ES-I3 (cell line): ENCODE results near the gene AFAP1.

Experiments used
- H3K36me3 ChIP-seq: 2 replicates; pipeline ENCODE4 v1.6.1; 2013; ENCODE audit warnings: mild to moderate bottlenecking, low read length, control low read depth, moderate library complexity; ENCODE audit not compliant: insufficient read depth
- H3K4me1 ChIP-seq: 2 replicates; pipeline ENCODE4 v1.6.1; 2013; ENCODE audit warnings: mild to moderate bottlenecking, control low read depth, low read length; ENCODE audit not compliant: insufficient read depth
- H3K9ac ChIP-seq: 2 replicates; pipeline ENCODE4 v1.6.1; 2013; ENCODE audit warnings: low read depth, mild to moderate bottlenecking, low read length, moderate library complexity
- H3K9me3 ChIP-seq: 2 replicates; pipeline ENCODE4 v1.6.1; 2013; ENCODE audit warnings: mild to moderate bottlenecking, low read length, moderate library complexity; ENCODE audit not compliant: control insufficient read depth, insufficient read depth

Gene AFAP1

DNA sequence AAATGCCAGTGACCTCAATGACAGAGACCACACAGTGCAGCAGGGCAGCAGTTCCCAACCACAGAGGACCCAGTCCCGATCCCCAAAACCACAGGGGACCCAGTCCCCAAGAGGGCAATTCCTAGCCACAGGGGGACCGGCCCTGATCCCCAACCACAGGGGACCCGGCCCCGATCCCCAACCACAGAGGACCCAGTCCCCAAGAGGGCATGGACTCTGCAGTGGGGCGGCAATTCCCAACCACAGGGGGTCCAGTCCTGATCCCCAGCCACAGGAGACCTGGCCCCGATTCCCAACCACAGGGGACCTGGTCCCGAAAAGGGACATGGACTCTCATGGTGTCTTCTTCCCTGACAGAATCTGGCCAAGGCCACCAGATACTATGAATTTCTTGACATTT is 136.3 kb downstream of the AFAP1 start:
- peaks cover 23% of the 10 kb centered on the region for H3K36me3 ChIP-seq
- no peaks in the 10 kb centered on the region for H3K9me3 ChIP-seq
- H3K4me1 ChIP-seq, result peaks cover 39% of the 10 kb centered on the region
- H3K9ac ChIP-seq, result no peak overlapping the region

DNA sequence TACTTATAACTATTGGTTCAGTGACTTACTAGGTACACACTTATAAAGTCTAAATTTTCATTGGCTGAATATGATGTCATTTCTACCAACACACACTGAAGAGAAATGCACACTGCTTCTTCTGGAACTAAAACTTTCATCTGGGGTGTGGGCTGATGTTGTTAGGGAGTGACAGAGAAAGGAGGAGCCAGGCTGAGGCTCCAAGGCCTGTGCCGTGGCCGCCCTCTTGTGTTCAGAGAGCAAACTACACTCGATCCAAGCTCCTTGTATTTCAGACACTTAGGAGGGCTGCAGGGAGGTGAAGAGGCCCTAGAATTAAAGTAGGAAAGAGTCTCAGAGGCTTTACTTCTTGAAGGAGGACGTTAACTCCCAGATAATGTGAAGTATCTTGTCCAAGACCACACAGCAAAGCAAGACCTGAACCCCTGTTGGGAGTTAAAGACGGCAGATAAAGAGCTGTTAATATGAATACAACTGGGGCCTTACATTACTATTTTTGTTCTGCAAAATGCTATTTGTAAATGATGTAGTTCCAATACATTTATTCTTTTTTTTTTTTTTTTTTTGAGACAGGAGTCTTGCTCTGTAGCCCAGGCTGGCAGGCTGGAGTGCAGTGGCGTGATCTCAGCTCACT is 137.5 kb downstream of the AFAP1 start:
- peaks cover 30% of the 10 kb centered on the region for H3K4me1 ChIP-seq
- H3K36me3 ChIP-seq, result peaks cover 31% of the 10 kb centered on the region
- no peaks in the 10 kb centered on the region for H3K9me3 ChIP-seq
- H3K9ac ChIP-seq, result no peak overlapping the region

DNA sequence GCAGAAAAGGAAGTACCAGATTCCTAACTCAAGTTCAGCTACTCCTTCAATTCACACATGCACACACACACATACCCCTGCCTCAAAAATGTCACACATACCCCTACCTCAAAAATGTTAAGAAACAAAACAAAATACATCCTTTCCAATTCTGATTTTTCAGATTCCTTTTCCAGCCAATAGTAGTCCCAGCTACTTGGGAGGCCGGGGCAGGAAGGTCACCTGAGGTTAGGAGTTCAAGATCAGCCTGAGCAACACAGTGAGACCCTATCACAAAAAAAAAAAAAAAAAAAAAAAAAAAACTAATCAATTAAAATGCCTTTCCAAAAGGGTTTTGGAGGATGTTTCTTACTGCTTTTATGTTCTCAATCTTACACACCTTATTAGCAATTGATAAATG is 138.0 kb downstream of the AFAP1 start:
- H3K9me3 ChIP-seq, result no peaks in the 10 kb centered on the region
- peaks cover 33% of the 10 kb centered on the region for H3K36me3 ChIP-seq
- peaks cover 24% of the 10 kb centered on the region for H3K4me1 ChIP-seq
- no peak overlapping the region for H3K9ac ChIP-seq

DNA sequence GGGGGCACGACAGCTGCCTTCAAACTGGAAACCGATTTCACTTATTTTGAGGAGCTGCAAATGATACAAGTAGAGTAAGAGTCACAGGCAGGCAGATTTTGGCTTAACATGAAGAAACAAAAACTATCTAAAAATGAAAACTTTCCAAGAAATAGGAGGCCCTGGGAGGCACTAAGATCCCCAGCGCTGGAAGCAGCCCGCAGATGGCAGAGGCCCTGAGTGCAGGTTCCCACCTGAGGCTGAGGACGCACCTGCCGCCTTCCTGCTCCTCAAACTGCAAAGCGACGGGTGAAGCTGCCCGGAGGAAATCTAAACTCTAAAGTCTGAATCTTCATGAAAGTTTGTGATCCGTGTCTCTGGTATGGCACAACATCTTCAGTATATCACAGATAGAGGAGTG is 138.7 kb downstream of the AFAP1 start:
- peaks cover 18% of the 10 kb centered on the region for H3K4me1 ChIP-seq
- no peaks in the 10 kb centered on the region for H3K9me3 ChIP-seq
- H3K9ac ChIP-seq, result no peak overlapping the region
- H3K36me3 ChIP-seq, result peaks cover 36% of the 10 kb centered on the region

DNA sequence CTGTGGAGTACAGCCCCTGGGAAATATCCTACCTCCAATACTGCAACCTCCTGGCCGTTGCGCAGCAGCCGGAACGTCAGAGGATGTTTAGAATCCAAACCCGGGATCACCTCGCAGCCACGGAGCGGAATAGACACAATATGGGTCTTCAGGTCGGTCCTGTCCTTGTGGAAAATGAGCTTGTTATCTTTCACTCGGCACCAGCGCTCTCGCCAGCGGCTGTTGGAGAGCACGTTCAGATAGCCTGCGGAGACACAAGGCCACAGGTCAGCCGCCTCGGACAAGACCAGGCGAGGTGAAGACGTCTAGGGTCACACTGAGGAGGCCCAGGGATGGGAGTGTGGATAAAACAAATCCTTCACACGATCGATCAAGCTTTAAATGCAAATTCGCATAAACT is 139.3 kb downstream of the AFAP1 start:
- peaks cover 37% of the 10 kb centered on the region for H3K36me3 ChIP-seq
- peaks cover 12% of the 10 kb centered on the region for H3K4me1 ChIP-seq
- H3K9me3 ChIP-seq, result no peaks in the 10 kb centered on the region
- no peak overlapping the region for H3K9ac ChIP-seq

DNA sequence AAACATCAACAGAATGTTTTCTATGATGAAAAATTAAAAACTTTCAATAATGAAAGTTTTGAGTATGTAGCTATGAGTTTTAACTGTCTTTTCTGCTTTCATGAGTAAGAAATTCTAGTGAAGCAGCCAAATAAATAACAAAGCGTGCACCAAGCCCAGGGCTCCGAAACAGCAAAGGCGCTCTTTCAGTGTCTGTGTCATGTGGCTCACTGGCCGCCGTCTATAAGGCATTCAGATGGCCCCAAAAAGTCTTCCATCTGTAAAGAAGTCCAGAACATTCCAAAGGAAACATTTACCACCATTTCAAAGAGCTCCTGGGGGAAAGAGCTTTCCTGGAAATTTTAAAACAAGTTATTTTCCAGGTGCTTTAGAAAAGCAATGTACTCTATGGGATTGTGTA is 139.9 kb downstream of the AFAP1 start:
- peaks cover 5% of the 10 kb centered on the region; the same call in 1 of the 2 replicates for H3K4me1 ChIP-seq
- H3K9ac ChIP-seq, result no peak overlapping the region
- H3K9me3 ChIP-seq, result no peaks in the 10 kb centered on the region
- peaks cover 37% of the 10 kb centered on the region for H3K36me3 ChIP-seq

DNA sequence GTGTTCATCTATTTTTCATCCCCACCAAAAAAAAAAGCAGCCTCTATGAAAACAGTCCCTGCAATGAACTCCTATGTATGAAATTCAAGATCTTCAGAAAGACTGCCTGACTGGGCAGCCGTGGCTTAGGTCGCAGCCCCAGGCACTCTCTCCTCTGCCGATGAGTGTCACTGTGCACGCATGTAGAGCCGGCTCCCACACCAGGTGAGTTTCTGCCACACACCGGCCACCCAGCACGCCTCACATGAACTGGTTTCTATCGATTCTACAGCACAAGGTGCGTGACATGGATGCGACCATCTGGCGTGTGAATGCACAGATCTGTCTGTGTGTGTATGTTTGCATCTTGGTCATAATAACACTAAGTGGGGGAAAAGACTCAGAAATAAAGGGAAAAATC is 140.4 kb downstream of the AFAP1 start:
- Histone ChIP-seq H3K4me1 (0 out of 2 replicates have a peak, but pooled peaks cover 1% of the 10 kb centered on the region), H3K9ac (no peak overlapping the region), H3K36me3 (peaks cover 37% of the 10 kb centered on the region), H3K9me3 (no peaks in the 10 kb centered on the region)

DNA sequence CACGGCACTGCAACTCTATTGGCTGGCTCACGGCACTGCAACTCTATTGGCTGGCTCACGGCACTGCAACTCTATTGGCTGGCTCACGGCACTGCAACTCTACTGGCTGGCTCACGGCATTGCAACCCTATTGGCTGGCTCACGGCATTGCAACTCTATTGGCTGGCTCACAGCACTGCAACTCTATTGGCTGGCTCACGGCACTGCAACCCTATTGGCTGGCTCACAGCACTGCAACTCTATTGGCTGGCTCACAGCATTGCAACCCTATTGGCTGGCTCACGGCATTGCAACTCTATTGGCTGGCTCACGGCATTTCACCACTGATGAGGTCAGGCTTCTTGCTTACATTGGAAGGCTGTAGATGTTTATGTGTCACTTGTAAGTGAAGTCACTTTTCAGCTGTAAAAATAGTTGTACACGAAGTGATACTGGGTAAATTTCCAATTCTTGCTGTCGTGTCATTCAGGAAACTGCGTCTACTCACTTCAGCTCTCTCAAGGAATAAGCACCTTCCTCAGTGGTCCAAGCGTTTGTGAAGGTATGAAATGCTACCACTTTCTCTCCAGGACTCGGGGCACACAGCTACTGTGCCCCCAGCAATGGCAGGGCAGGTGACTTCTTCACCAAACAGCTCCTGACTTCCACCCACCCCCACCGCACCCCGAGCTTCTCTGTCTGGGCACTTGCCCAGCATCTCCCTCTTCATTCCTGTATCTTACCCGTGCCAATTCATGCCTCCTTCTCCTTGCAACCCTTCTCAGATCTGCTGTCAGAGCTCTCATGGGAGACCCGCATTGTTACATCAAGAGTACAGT is 141.3 kb downstream of the AFAP1 start:
- H3K9ac ChIP-seq, result no peak overlapping the region
- H3K9me3 ChIP-seq, result no peaks in the 10 kb centered on the region
- peaks cover 37% of the 10 kb centered on the region for H3K36me3 ChIP-seq
- H3K4me1 ChIP-seq, result no peaks in the 10 kb centered on the region

DNA sequence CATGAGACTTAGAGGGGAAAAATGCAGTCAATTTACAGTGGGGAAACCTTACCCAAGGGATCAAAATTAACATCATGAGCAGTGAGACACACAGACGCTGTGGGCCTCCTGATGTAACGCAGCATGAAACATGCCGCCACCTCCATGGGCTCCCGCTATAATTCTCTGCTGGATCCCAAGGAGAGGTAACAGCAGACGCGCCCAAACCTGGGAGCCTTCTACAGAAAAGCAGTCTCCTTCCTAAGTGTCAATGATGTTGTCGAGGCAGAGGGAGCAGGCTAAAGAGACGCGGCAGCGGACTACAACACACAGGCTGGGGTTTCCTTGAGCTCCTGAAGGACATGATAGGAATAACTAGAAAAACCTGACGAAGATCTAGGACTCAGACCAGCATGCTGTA is 142.3 kb downstream of the AFAP1 start:
- Histone ChIP-seq H3K9me3 (no peaks in the 10 kb centered on the region), H3K9ac (no peak overlapping the region), H3K36me3 (peaks cover 36% of the 10 kb centered on the region), H3K4me1 (no peaks in the 10 kb centered on the region)

DNA sequence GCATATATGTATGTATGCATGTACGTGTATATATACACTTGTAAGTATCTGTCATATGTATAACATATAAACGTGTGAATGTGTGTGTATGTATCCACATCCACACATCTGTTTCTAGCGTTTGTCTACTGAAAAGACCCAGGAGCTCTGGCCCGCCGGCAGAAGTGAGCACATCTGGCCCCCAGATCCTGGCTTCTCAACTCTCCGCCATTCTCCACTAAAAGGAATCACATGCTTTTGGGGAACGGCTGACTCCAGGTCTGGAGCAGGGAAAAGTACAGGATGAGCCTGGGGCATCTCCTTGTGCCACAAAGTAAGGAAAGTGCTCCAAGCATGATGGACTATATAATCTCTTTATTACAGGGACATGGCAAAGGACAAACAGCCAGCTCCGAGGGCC is 143.7 kb downstream of the AFAP1 start:
- H3K4me1 ChIP-seq, result no peaks in the 10 kb centered on the region
- H3K36me3 ChIP-seq, result peaks cover 42% of the 10 kb centered on the region
- no peak overlapping the region for H3K9ac ChIP-seq
- no peaks in the 10 kb centered on the region for H3K9me3 ChIP-seq

DNA sequence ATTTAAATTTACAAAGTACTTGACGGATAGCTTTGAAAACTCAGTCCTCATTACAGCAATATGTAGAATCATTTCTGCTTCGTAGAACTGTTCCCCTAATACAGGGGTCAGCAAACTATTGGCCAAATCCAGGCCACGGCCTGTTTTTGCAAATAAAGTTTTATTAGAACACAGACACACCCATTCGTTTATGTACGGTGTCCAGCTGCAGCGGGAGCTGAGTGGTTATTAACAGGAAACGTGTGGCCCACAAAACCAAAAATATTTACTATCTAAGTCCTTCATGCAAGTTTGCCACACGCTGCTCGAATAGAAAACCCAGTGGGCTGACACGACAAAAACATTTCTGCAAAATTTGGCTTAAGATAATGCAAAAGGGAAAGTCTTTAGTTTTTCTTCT is 146.5 kb downstream of the AFAP1 start:
- H3K36me3 ChIP-seq, result peaks cover 21% of the 10 kb centered on the region
- no peaks in the 10 kb centered on the region for H3K9me3 ChIP-seq
- no peak overlapping the region for H3K9ac ChIP-seq
- no peaks in the 10 kb centered on the region for H3K4me1 ChIP-seq

DNA sequence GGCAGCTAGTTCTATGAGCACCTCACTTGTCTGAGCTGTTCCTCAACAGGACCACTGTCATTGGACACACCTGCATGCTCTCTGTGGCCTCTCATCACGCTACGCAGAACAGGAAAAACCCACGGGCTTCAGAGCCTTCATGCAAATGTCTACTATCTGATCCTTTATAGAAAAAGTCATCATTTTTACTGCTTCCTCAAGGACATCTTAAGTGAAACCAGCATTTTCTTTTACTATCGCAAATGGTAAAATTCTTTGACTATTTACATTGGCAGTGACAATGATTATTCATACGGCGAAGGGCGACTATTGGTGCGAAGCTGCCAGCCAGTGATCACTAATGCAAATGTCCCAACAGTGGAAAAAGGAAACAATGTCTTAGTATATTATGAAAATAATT is 147.0 kb downstream of the AFAP1 start:
- Histone ChIP-seq H3K36me3 (peaks cover 19% of the 10 kb centered on the region), H3K4me1 (no peaks in the 10 kb centered on the region), H3K9ac (no peak overlapping the region), H3K9me3 (no peaks in the 10 kb centered on the region)

DNA sequence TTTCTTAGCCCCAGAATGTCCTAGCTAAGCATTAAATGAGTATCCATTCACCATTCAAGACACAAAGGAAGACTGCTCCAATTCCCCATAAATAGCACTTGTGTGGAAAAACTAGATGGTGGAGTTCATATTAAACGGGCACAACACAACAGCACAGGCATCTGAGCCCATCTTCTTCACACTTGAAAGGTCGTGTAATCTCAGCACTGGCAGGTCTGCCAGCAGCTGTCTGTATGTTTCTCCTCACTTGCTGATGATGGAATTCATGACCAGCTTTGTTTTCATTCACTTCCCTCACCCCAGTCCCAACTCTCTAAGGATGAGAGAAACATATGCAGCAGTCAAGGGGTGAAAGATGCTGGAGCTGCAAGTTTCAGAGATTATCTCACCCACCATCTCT is 148.7 kb downstream of the AFAP1 start:
- Histone ChIP-seq H3K9ac (no peak overlapping the region), H3K4me1 (no peaks in the 10 kb centered on the region), H3K9me3 (no peaks in the 10 kb centered on the region), H3K36me3 (peaks cover 16% of the 10 kb centered on the region)

DNA sequence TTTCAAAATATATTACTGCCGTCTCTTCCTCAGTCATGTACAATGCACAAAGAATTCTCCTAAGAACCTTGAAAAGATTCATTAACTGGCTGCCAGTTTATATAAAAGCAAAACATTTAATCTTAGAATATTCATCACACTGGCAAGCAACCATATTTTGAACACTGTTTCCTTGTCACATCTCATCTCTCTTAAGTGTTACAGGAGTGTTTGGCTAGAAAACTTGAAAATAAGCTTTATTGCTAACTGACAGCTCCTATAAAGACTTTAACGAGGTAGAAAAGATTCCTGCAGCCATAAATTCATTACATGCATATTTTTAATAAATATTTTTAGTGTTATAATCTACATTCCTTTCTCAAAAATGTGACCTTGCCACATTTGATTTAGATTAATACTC is 149.6 kb downstream of the AFAP1 start:
- Histone ChIP-seq H3K4me1 (no peaks in the 10 kb centered on the region), H3K9ac (no peak overlapping the region), H3K36me3 (peaks cover 21% of the 10 kb centered on the region), H3K9me3 (no peaks in the 10 kb centered on the region)

DNA sequence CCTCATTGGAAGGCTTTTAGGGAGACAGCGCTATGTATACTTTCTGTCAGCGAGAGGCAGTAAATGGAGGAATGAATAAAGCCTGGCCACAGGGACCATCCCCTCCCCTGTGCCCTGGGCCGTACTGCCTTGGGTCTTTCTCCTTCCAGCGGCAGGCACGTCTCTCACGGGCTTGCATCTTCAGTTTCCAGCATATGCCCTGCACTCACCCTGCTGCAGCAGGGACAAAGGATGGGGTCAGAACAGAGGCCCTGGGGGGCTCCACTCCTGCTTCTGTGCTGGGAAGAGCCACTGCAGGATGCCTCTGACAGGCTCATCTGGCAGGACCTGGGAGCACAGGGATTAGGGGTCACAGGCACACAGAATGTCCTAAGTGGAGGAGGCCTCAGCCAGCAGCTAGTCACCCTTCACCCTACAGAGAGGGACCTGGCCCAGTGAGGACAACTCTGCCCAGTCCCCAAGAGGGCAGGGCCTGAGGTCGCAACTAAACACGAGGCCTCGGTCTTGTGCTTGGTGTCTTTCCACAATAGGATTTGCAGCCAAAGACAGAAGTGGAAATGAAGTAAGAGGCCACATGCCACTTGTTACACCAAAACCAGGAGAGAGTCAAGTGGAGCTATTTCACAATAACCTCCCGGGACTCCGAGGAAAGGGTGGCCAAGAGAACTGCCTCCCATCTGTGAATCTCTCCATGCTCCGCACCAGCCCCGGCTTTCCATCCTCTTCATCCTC is 150.8 kb downstream of the AFAP1 start:
- Histone ChIP-seq H3K4me1 (no peaks in the 10 kb centered on the region), H3K9ac (no peak overlapping the region), H3K36me3 (peaks cover 27% of the 10 kb centered on the region), H3K9me3 (no peaks in the 10 kb centered on the region)
